ENCODE data around the gene CD180. TPM values are rescaled to one million over a fixed set of nuclear protein-coding genes. Genes with fewer than 3 reads are reported as not detected.

CD180 gene
- total RNA-seq, 1 experiment from 2014 or later, result not detected

GRCh38 chr5:67166460-67167285, 29.9 kb downstream of the CD180 start:
- Histone ChIP-seq H3K27ac (ENCODE audit: low read length) (no peak overlapping the region), H3K4me3 (ENCODE audit: low read depth in 2 of 2, low read length in 2 of 2) (no peak overlapping the region), H3K4me1 (ENCODE audit: control insufficient read depth, insufficient read depth, low read length) (no peaks in the 10 kb centered on the region), H3K36me3 (ENCODE audit: control insufficient read depth, insufficient read depth, low read length) (no peaks in the 10 kb centered on the region), H3K9me3 (ENCODE audit: control insufficient read depth, insufficient read depth, low read depth, low read length) (no peaks in the 10 kb centered on the region), H3K27me3 (ENCODE audit: control insufficient read depth, insufficient read depth, low read length) (no peaks in the 10 kb centered on the region)
- ATAC-seq, result 0 out of 2 replicates have a peak, but pooled peaks have one; percentile 10
- DNase-seq (ENCODE audit: low read depth, low spot score), result no peak
- BruUV-seq (replicated peaks), result no TSS peak
- TF ChIP-seq, protein P1, sequence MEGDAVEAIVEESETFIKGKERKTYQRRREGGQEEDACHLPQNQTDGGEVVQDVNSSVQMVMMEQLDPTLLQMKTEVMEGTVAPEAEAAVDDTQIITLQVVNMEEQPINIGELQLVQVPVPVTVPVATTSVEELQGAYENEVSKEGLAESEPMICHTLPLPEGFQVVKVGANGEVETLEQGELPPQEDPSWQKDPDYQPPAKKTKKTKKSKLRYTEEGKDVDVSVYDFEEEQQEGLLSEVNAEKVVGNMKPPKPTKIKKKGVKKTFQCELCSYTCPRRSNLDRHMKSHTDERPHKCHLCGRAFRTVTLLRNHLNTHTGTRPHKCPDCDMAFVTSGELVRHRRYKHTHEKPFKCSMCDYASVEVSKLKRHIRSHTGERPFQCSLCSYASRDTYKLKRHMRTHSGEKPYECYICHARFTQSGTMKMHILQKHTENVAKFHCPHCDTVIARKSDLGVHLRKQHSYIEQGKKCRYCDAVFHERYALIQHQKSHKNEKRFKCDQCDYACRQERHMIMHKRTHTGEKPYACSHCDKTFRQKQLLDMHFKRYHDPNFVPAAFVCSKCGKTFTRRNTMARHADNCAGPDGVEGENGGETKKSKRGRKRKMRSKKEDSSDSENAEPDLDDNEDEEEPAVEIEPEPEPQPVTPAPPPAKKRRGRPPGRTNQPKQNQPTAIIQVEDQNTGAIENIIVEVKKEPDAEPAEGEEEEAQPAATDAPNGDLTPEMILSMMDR (IDR thresholded peaks at IDR 0.05), result peak; percentile 37; the same call in 1 of the 2 replicates
- TF ChIP-seq POLR2AphosphoS5 (IDR thresholded peaks at IDR 0.05; ENCODE audit: low read depth, low read length), result no peak
- intact Hi-C loops (cut with micrococcal nuclease; ENCODE audit: unreplicated experiment), result no loop called here
- CTCF ChIA-PET, result interaction anchor here (0.9 kb wide), 1 partner anchor 9 kb away, joined by 5 read pairs; no protein-coding TSS in a partner anchor
- POLR2A ChIA-PET, result no interaction called here
- in situ Hi-C loops (cut with HindIII; ENCODE audit: low pct_unique_long_range_greater_than_20kb, low sequenced_read_pairs), result no loop called here

- POLR2A ChIA-PET, result no interaction called here
- Histone ChIP-seq H3K4me3 (ENCODE audit: low read depth in 2 of 2, low read length in 2 of 2) (no peak overlapping the region), H3K9me3 (ENCODE audit: control insufficient read depth, insufficient read depth, low read depth, low read length) (no peaks in the 10 kb centered on the region), H3K27me3 (ENCODE audit: control insufficient read depth, insufficient read depth, low read length) (no peaks in the 10 kb centered on the region), H3K36me3 (ENCODE audit: control insufficient read depth, insufficient read depth, low read length) (no peaks in the 10 kb centered on the region), H3K27ac (ENCODE audit: low read length) (no peak overlapping the region), H3K4me1 (ENCODE audit: control insufficient read depth, insufficient read depth, low read length) (no peaks in the 10 kb centered on the region)
- TF ChIP-seq, protein P1 (IDR thresholded peaks at IDR 0.05), result peak; percentile 77
- TF ChIP-seq, protein P2, sequence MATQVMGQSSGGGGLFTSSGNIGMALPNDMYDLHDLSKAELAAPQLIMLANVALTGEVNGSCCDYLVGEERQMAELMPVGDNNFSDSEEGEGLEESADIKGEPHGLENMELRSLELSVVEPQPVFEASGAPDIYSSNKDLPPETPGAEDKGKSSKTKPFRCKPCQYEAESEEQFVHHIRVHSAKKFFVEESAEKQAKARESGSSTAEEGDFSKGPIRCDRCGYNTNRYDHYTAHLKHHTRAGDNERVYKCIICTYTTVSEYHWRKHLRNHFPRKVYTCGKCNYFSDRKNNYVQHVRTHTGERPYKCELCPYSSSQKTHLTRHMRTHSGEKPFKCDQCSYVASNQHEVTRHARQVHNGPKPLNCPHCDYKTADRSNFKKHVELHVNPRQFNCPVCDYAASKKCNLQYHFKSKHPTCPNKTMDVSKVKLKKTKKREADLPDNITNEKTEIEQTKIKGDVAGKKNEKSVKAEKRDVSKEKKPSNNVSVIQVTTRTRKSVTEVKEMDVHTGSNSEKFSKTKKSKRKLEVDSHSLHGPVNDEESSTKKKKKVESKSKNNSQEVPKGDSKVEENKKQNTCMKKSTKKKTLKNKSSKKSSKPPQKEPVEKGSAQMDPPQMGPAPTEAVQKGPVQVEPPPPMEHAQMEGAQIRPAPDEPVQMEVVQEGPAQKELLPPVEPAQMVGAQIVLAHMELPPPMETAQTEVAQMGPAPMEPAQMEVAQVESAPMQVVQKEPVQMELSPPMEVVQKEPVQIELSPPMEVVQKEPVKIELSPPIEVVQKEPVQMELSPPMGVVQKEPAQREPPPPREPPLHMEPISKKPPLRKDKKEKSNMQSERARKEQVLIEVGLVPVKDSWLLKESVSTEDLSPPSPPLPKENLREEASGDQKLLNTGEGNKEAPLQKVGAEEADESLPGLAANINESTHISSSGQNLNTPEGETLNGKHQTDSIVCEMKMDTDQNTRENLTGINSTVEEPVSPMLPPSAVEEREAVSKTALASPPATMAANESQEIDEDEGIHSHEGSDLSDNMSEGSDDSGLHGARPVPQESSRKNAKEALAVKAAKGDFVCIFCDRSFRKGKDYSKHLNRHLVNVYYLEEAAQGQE (IDR thresholded peaks at IDR 0.05; ENCODE audit: insufficient read depth in 1 of 2, low read depth in 2 of 2, low read length in 1 of 2), result no peak
- TF ChIP-seq SIN3A (IDR thresholded peaks at IDR 0.05; ENCODE audit: borderline replicate concordance, insufficient read depth, low read depth, low read length) (no peak), POLR2AphosphoS5 (IDR thresholded peaks at IDR 0.05; ENCODE audit: low read depth, low read length) (no peak)
- ATAC-seq, result peak; percentile 76
- no TSS peak for BruUV-seq (replicated peaks)
- in situ Hi-C loops (cut with HindIII; ENCODE audit: low pct_unique_long_range_greater_than_20kb, low sequenced_read_pairs), result no loop called here
- intact Hi-C loops (cut with micrococcal nuclease; ENCODE audit: unreplicated experiment), result no loop called here
- CTCF ChIA-PET, result interaction anchor here (0.6 to 0.9 kb wide), 4 partner anchors 10 to 172 kb away, joined by 3 to 5 read pairs (median 4); no protein-coding TSS in a partner anchor
- DNase-seq (ENCODE audit: low read depth, low spot score), result no peak
Measured at GRCh38 chr5:67165526-67166459, 30.8 kb downstream of the CD180 start.
